GM12878 (cell line): ENCODE results near the gene ZNF771. TPM values are rescaled to one million over a fixed set of nuclear protein-coding genes. Genes with fewer than 3 reads are reported as not detected.

ENCODE experiments used
- ATAC-seq: fragments of 200-7000 bp; cut with Tn5 transposase; 3 replicates; pipeline ENCODE4 v1.9.1; 2020; ENCODE audit warnings: mild to moderate bottlenecking, moderate library complexity
- BruUV-seq: library from RNA; stranded (reverse); fragments of 400-500 nt; replicated peaks from 2 replicates; lab custom pipeline; 2021; lab: Mats Ljungman, UMichigan
- CTCF ChIA-PET: fragments of 300-600 bp; sonication (Branson Sonifier 250); formaldehyde crosslinking; extraction: SDS; loops from one replicate; lab custom pipeline; 2021; ENCODE audit warnings: inconsistent platforms; lab: Yijun Ruan, JAX
- POLR2A ChIA-PET: fragments of 350-600 bp; formaldehyde crosslinking; extraction: SDS; loops from one replicate; lab custom pipeline; 2021; ENCODE audit warnings: inconsistent platforms; lab: Charles Lee
- RAD21 ChIA-PET: fragments of 300-600 bp; sonication (Branson Sonifier 250); formaldehyde crosslinking; loops from one replicate; lab custom pipeline; 2023; ENCODE audit warnings: antibody characterized with exemption; ENCODE audit not compliant: unreplicated experiment; lab: Charles Lee
- SMC1A ChIA-PET: fragments of 300-600 bp; sonication (Branson Sonifier 250); formaldehyde crosslinking; loops from one replicate; lab custom pipeline; 2023; ENCODE audit not compliant: unreplicated experiment, uncharacterized antibody; lab: Charles Lee
- DNase-seq: peaks from one replicate; pipeline ENCODE4 v3.0.0-alpha.2; 2011; ENCODE audit warnings: low read depth, low spot score
- FAIRE-seq: peaks from 3 replicates; lab custom pipeline; 2011; peaks lifted over from hg19 to GRCh38; lab: Jason Lieb, UNC
- H2AFZ ChIP-seq: 2 replicates; pipeline ENCODE4 v1.6.0; 2011; ENCODE audit warnings: low read depth, low read length, control low read depth; ENCODE audit not compliant: control insufficient read depth
- H3K27ac ChIP-seq: 2 replicates; pipeline ENCODE4 v1.5.1; 2011; ENCODE audit warnings: control low read depth; ENCODE audit not compliant: control insufficient read depth, insufficient read depth
- H3K27me3 ChIP-seq, 2 experiments: replicated peaks in 1 of 2; 2 replicates each; pipeline versions ENCODE4 v1.6.0 to v1.6.1; 2011; ENCODE audit warnings: low read length in 1 of 2; ENCODE audit not compliant: control insufficient read depth in 2 of 2, insufficient read depth in 2 of 2
- H3K36me3 ChIP-seq, 2 experiments: 2 replicates each; pipeline ENCODE4 v1.5.1; 2011; ENCODE audit warnings: low read length in 1 of 2; ENCODE audit not compliant: control insufficient read depth in 2 of 2, insufficient read depth in 2 of 2
- H3K4me1 ChIP-seq: 2 replicates; pipeline ENCODE4 v1.6.1; 2011; ENCODE audit warnings: mild to moderate bottlenecking, low read length, moderate library complexity, mixed read lengths; ENCODE audit not compliant: control insufficient read depth, insufficient read depth
- H3K4me2 ChIP-seq: 2 replicates; pipeline ENCODE4 v1.6.0; 2011; ENCODE audit warnings: control low read depth; ENCODE audit not compliant: control insufficient read depth, insufficient read depth
- H3K4me3 ChIP-seq: fragments of 200-600 bp; sonication (generic); 2 replicates; pipeline ENCODE4 v1.5.1; 2016
- H3K79me2 ChIP-seq: 2 replicates; pipeline ENCODE4 v1.6.0; 2011; ENCODE audit warnings: low read length; ENCODE audit not compliant: control insufficient read depth, insufficient read depth
- H3K9ac ChIP-seq: 2 replicates; pipeline ENCODE4 v1.8.0; 2011; ENCODE audit warnings: low read length, control low read depth, mixed read lengths; ENCODE audit not compliant: control insufficient read depth, insufficient read depth
- H3K9me3 ChIP-seq: replicated peaks from 3 replicates; pipeline ENCODE4 v1.5.1; 2011; ENCODE audit warnings: mild to moderate bottlenecking, low read length; ENCODE audit not compliant: control insufficient read depth, insufficient read depth
- H4K20me1 ChIP-seq: 2 replicates; pipeline ENCODE4 v1.6.0; 2011; ENCODE audit not compliant: control insufficient read depth, insufficient read depth
- DPF2 ChIP-seq: fragments of 450-650 bp; IDR thresholded peaks from 2 replicates; pipeline ENCODE4 v1.6.1; 2017; ENCODE audit warnings: mild to moderate bottlenecking
- EED ChIP-seq: sonication (generic); IDR thresholded peaks from 2 replicates; pipeline ENCODE4 v1.6.1; 2016; ENCODE audit warnings: antibody characterized with exemption, low read depth
- GATAD2B ChIP-seq: fragments of 450-650 bp; conservative IDR thresholded peaks from 2 replicates; pipeline ENCODE4 v1.6.1; 2017; ENCODE audit warnings: low read depth, mild to moderate bottlenecking, moderate library complexity
- LARP7 ChIP-seq: fragments of 450-650 bp; IDR thresholded peaks from 2 replicates; pipeline ENCODE4 v1.6.1; 2017; ENCODE audit warnings: mild to moderate bottlenecking
- MEF2B ChIP-seq: fragments of 450-650 bp; IDR thresholded peaks from 2 replicates; pipeline ENCODE4 v1.6.1; 2018; ENCODE audit warnings: mild to moderate bottlenecking, moderate library complexity; ENCODE audit not compliant: partially characterized antibody, poor library complexity, severe bottlenecking
- MXI1 ChIP-seq: fragments of 150-350 bp; IDR thresholded peaks from 2 replicates; pipeline ENCODE4 v1.6.1; 2011; ENCODE audit warnings: low read depth, mild to moderate bottlenecking, inconsistent platforms, low read length, improper control_type of control experiment
- MYC ChIP-seq: IDR thresholded peaks from 2 replicates; pipeline ENCODE4 v1.6.1; 2011; ENCODE audit warnings: mild to moderate bottlenecking, low read length, moderate library complexity, inconsistent platforms; ENCODE audit not compliant: insufficient read depth, insufficient replicate concordance, insufficient read length, severe bottlenecking
- NR2F1 ChIP-seq: fragments of 450-650 bp; conservative IDR thresholded peaks from 2 replicates; pipeline ENCODE4 v1.6.1; 2017; ENCODE audit warnings: mild to moderate bottlenecking
- NRF1 ChIP-seq: conservative IDR thresholded peaks from 2 replicates; pipeline ENCODE4 v1.6.1; 2011; ENCODE audit warnings: mild to moderate bottlenecking, low read depth, low read length, improper control_type of control experiment
- PML ChIP-seq: IDR thresholded peaks from 2 replicates; pipeline ENCODE4 v1.6.1; 2012; ENCODE audit warnings: low read length, inconsistent platforms
- POLR2A ChIP-seq: IDR thresholded peaks from 2 replicates; pipeline ENCODE4 v1.6.1; 2011; ENCODE audit warnings: low read depth, mild to moderate bottlenecking, low read length
- SREBF1 ChIP-seq: IDR thresholded peaks from 2 replicates; pipeline ENCODE4 v1.6.1; 2012; ENCODE audit warnings: mild to moderate bottlenecking, low read length
- WRNIP1 ChIP-seq: IDR thresholded peaks from 2 replicates; pipeline ENCODE4 v1.6.1; 2011; ENCODE audit warnings: low read depth, low read length, improper control_type of control experiment, borderline replicate concordance
- WGBS: methylation state at CpG from one replicate; pipeline ENCODE4 v1.1.6; 2016; ENCODE audit warnings: low lambda C conversion rate; ENCODE audit not compliant: insufficient replicate concordance, insufficient coverage; ENCODE audit errors: missing lambda C conversion rate; 5-methylcytosine and 5-hydroxymethylcytosine counted together
- in situ Hi-C: fragments of 300-500 bp; cut with MboI; formaldehyde crosslinking; loops from 9 replicates; pipeline ENCODE4 v1.14.3; 2018; ENCODE audit warnings: mixed read lengths
- intact Hi-C: fragments of 100-400 bp; cut with micrococcal nuclease; formaldehyde crosslinking; loops from one replicate; pipeline ENCODE4 v1.14.2; 2022; ENCODE audit not compliant: unreplicated experiment
- polyA plus RNA-seq, 11 experiments: library from polyadenylated mRNA; depleted of rRNA in 4 of 11; unstranded in 6 of 11; stranded (reverse) in 5 of 11; fragments of >200 nt; fragmentation: Nextera tagmentation in 4 of 11; fragmentation: Illumina TruSeq in 1 of 11; extraction: Ambion mirVana in 4 of 11; extraction: Trizol in 1 of 11; gene quantifications; 1 replicate in 1 of 11; 2 replicates in 10 of 11; pipeline versions ENCODE4 v1.2.1 to v1.2.3, GENCODE V29; 2011 to 2016; ENCODE audit warnings: inconsistent platforms in 2 of 11, missing spikeins in 2 of 11, low read depth in 1 of 11
- total RNA-seq, 4 experiments: library from RNA; depleted of rRNA in 3 of 4; stranded (reverse); fragments of >200 nt in 3 of 4; fragmentation: Illumina TruSeq in 1 of 4; extraction: Trizol in 1 of 4; gene quantifications; 2 replicates each; pipeline versions ENCODE4 v1.2.1 to v1.2.3, GENCODE V29; 2013 to 2021
- TF ChIP-seq, protein P1 (sequence below): fragments of 450-650 bp; conservative IDR thresholded peaks from 2 replicates; pipeline ENCODE4 v1.6.1; 2017; ENCODE audit warnings: mild to moderate bottlenecking, moderate library complexity
- TF ChIP-seq, protein P2 (sequence below): IDR thresholded peaks from 2 replicates; pipeline ENCODE4 v1.6.1; 2011; ENCODE audit warnings: borderline replicate concordance, low read depth, mild to moderate bottlenecking, moderate library complexity, mixed read lengths, low read length; ENCODE audit not compliant: insufficient read depth; ENCODE audit errors: extremely low read length

ZNF771 gene
- total and polyA plus RNA-seq, 10 of the 15 experiments (the other 5 are each of a cell fraction or from before 2014, with no cell fraction given) = 0.98 to 7.6 (median 3.7) TPM

DNA sequence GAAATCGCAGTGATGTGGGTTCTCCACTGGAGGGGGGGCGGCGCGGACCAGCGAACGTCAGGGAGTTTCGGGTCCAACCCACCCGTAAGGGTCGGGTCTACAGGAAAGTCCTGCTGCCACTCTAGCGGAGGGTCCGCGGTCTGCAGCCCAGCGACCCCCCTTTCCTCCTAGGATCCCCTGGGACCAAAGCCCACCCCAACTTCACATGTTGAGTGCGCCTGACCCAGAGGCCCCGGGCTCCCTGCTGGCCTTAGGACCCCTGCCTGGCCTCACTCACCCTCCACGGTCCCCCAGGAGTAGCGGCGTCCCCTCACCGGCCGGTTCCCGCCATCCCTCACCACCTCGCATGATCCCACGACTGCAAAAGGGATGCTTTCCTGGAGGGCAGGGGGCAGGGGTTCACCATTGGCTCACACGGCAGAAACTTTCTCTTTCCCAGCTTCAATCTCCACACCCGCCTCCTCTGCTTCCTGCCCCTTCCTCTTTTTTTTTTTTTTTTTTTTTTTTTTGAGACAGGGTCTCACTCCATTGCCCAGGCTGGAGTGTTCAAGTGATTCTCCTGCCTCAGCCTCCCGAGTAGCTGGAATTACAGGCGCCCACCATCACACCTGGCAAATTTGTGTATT, 28.1 kb upstream of the ZNF771 start (continued):
- TF ChIP-seq LARP7 (peak; percentile 32; the same call in 1 of the 2 replicates), MYC (no peak), NR2F1 (0 out of 2 replicates have a peak, but pooled peaks have one; percentile 9), EED (no peak), GATAD2B (peak; percentile 34; the same call in 1 of the 2 replicates), PML (no peak), MEF2B (peak; percentile 34), POLR2A (no peak), NRF1 (no peak)

DNA sequence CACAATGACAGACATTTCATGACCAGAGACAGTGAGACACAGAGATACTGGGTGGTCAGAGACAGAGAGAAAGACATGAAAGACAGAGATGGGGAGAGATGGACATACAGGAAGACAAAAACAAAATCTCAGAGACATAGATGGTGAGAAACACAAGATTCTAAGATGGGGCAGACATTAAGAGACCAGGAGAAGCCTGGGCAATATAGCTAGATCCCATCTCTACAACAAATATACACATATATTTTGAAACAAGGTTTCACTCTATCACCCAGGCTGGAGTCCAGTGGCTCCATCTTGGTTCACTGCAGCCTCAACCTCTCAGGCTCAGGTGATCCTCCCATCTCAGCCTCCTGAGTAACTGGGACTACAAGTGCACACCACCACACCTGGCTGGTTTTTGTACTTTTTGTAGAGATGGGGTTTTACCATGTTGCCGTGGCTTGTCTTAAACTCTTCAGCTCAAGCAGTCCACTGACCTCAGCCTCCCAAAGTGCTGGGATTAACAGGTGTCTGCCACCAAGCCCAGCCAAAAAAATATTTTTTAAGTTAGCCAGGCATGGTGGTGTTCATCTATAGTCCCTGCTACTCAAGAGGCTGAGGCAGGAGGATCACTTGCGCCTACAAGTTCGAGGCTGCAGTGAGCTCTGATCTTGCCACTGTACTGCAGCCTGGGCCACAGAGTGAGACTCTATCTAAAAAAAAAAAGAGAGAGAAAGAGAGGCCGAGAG, 27.2 kb upstream of the ZNF771 start:
- Histone ChIP-seq H4K20me1 (no peaks in the 10 kb centered on the region), H3K4me3 (no peak overlapping the region), H3K79me2 (peaks cover 27% of the 10 kb centered on the region), H3K4me2 (no peak overlapping the region), H3K27me3 (no peaks in the 10 kb centered on the region), H3K9me3 (no peaks in the 10 kb centered on the region), H3K4me1 (peaks cover 28% of the 10 kb centered on the region), H3K27ac (no peak overlapping the region), H3K36me3 (peaks cover 0 to 4% of the 10 kb centered on the region in 2 experiments; a peak in 2 of 4 replicates), H3K9ac (no peak overlapping the region), H2AFZ (no peak overlapping the region)
- ChIA-PET POLR2A (interaction anchor here (0.5 to 4.3 kb wide), 4 partner anchors 9 to 893 kb away, joined by 4 to 37 read pairs (median 4); partner anchors contain the start of gene TBC1D10B), CTCF (interaction anchor here (1.0 kb wide), 1 partner anchor 155 kb away, joined by 3 read pairs; no protein-coding TSS in a partner anchor), SMC1A (interaction anchor here (0.6 to 3.3 kb wide), 5 partner anchors 9 to 92 kb away, joined by 3 to 12 read pairs (median 3); partner anchors contain the start of gene ITGAL), RAD21 (interaction anchor here (1.3 to 3.2 kb wide), 2 partner anchors 9 to 28 kb away, joined by 3 to 25 read pairs; partner anchors contain the start of genes TBC1D10B and ZNF771)
- intact Hi-C loops = no loop called here
- WGBS = 96% methylated on average over 4 of the region's 4 CpGs
- no TSS peak for BruUV-seq
- ATAC-seq (no peak), FAIRE-seq (no peak), DNase-seq (no peak)
- in situ Hi-C loops = no loop called here
- TF ChIP-seq SREBF1 (no peak), DPF2 (no peak), WRNIP1 (no peak), MXI1 (no peak)
- TF ChIP-seq, protein P1, sequence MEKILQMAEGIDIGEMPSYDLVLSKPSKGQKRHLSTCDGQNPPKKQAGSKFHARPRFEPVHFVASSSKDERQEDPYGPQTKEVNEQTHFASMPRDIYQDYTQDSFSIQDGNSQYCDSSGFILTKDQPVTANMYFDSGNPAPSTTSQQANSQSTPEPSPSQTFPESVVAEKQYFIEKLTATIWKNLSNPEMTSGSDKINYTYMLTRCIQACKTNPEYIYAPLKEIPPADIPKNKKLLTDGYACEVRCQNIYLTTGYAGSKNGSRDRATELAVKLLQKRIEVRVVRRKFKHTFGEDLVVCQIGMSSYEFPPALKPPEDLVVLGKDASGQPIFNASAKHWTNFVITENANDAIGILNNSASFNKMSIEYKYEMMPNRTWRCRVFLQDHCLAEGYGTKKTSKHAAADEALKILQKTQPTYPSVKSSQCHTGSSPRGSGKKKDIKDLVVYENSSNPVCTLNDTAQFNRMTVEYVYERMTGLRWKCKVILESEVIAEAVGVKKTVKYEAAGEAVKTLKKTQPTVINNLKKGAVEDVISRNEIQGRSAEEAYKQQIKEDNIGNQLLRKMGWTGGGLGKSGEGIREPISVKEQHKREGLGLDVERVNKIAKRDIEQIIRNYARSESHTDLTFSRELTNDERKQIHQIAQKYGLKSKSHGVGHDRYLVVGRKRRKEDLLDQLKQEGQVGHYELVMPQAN = no peak
- TF ChIP-seq, protein P2, sequence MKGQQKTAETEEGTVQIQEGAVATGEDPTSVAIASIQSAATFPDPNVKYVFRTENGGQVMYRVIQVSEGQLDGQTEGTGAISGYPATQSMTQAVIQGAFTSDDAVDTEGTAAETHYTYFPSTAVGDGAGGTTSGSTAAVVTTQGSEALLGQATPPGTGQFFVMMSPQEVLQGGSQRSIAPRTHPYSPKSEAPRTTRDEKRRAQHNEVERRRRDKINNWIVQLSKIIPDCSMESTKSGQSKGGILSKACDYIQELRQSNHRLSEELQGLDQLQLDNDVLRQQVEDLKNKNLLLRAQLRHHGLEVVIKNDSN = no peak
